Coronary artery (tissue), 2 donors: Measurements from ENCODE around the gene ACADS.

Source experiments
- DNase-seq: peaks from one replicate; pipeline ENCODE4 v3.0.0-alpha.2; 2017; ENCODE audit warnings: low spot score
- H3K27ac ChIP-seq, 2 donors: fragments of 200-600 bp; sonication (generic); one replicate each; pipeline ENCODE4 v1.5.1; 2016 to 2019
- H3K4me3 ChIP-seq: fragments of 200-600 bp; sonication (generic); 2 replicates; pipeline ENCODE4 v1.5.1; 2016; ENCODE audit warnings: mild to moderate bottlenecking, moderate library complexity
- TF ChIP-seq, protein P1 (sequence below): fragments of 200-600 bp; sonication (generic); IDR thresholded peaks from one replicate; pipeline ENCODE4 v1.5.1; 2019; ENCODE audit warnings: antibody characterized with exemption

ACADS gene

GRCh38 chr12:120690978-120691377 is 34.6 kb upstream of the ACADS start:
- no peak overlapping the region for H3K4me3 ChIP-seq
- TF ChIP-seq, protein P1, sequence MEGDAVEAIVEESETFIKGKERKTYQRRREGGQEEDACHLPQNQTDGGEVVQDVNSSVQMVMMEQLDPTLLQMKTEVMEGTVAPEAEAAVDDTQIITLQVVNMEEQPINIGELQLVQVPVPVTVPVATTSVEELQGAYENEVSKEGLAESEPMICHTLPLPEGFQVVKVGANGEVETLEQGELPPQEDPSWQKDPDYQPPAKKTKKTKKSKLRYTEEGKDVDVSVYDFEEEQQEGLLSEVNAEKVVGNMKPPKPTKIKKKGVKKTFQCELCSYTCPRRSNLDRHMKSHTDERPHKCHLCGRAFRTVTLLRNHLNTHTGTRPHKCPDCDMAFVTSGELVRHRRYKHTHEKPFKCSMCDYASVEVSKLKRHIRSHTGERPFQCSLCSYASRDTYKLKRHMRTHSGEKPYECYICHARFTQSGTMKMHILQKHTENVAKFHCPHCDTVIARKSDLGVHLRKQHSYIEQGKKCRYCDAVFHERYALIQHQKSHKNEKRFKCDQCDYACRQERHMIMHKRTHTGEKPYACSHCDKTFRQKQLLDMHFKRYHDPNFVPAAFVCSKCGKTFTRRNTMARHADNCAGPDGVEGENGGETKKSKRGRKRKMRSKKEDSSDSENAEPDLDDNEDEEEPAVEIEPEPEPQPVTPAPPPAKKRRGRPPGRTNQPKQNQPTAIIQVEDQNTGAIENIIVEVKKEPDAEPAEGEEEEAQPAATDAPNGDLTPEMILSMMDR, result no peak
- no peak overlapping the region for H3K27ac ChIP-seq
- no peak for DNase-seq

GRCh38 chr12:120692524-120693033 is 33.0 kb upstream of the ACADS start:
- TF ChIP-seq, protein P1, result no peak
- no peak for DNase-seq
- Histone ChIP-seq H3K27ac (no peak overlapping the region), H3K4me3 (no peak overlapping the region)

- TF ChIP-seq, protein P1, result no peak
- no peak overlapping the region for H3K4me3 ChIP-seq
- H3K27ac ChIP-seq, result no peak overlapping the region
- no peak for DNase-seq
Measured at GRCh38 chr12:120693848-120694247, 31.8 kb upstream of the ACADS start.

DNA sequence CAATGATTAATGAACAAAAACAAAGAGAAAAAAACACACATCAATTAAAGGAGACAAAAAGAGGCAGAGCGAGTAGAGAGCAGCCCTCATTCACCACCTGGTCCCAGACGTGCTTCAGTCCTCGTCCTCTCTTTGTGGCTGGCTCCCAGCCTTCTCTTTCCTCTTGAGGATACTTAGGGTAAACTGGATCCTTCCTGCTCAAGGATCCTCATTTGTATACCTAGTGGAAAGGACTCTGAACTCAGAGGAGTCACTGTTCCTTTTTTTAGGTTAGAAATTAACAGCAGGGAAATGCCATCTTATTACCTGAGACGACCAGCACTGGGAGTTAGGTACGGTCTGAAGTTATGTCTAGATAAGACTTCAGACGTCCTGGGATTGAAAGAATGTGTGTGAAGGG is 29.0 kb upstream of the ACADS start:
- TF ChIP-seq, protein P1, result no peak
- no peak overlapping the region for H3K27ac ChIP-seq
- no peak for DNase-seq
- H3K4me3 ChIP-seq, result no peak overlapping the region

DNA sequence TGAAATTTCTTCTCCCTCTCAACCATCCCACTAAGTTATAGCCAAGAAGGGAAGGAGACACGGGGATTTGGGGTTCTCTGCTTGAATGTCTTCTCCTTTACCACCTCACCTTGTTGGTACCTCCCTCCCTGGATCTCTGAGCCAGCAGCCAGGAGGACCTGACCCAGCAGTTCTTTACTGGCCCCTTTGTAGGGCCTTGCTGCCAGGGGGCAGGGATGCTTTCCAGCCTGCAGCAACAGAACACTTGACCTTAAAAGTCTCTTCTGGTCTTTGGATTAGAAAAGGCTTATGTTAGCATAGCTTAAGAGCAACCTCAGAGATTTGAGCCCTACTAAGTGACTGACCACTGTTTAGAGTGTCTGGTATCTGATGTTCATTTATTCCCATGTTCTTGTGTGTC is 28.3 kb upstream of the ACADS start:
- no peak for DNase-seq
- TF ChIP-seq, protein P1, result no peak
- H3K4me3 ChIP-seq, result no peak overlapping the region
- no peak overlapping the region for H3K27ac ChIP-seq

DNA sequence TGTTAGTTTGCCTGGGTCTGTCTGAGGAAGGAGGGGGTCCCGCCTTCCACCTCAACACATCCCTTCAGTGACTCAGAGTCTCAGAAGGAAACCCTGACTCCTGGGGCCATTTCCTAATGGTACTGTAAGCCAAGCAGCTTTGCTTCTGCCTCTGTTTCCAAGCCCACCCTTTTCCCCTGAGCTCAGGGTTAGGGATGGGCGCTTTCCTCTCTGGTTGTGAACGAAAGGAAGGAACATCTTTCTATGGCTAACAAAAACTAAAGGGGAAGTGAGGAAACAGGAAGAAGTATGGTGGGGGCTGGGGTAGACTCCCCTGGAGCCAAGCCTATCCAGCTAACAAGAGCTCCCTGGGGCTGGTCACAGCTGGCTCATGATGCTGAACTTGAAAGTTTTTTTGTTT is 27.0 kb upstream of the ACADS start:
- TF ChIP-seq, protein P1, result no peak
- H3K4me3 ChIP-seq, result no peak overlapping the region
- DNase-seq, result no peak
- peak overlapping the region in 1 of 2 donors; percentile 36 for H3K27ac ChIP-seq

- DNase-seq, result no peak
- H3K4me3 ChIP-seq, result no peak overlapping the region
- no peak overlapping the region for H3K27ac ChIP-seq
- TF ChIP-seq, protein P1, result no peak
Measured at GRCh38 chr12:120699553-120699952, 26.1 kb upstream of the ACADS start.
